Gastroesophageal sphincter (tissue), 4 donors: ENCODE data around the gene TMEM147. TPM values are rescaled to one million over a fixed set of nuclear protein-coding genes. Genes with fewer than 3 reads are reported as not detected.
A peak's percentile ranks its signal among the peaks of the same experiment; 100 is the strongest.

Source experiments
- ATAC-seq: fragments of 150-250 bp; one replicate; pipeline ENCODE4 v1.9.1; 2016; ENCODE audit warnings: mild to moderate bottlenecking, moderate library complexity
- H3K27ac ChIP-seq, 4 donors: fragments of 200-600 bp; sonication (generic) in 3 of 4; 1 replicate in 3 of 4; 2 replicates in 1 of 4; pipeline ENCODE4 v1.5.1; 2016 to 2019
- H3K27me3 ChIP-seq: fragments of 200-600 bp; sonication (generic); one replicate; pipeline ENCODE4 v1.5.1; 2019
- H3K36me3 ChIP-seq, 2 donors: fragments of 200-600 bp; sonication (generic); one replicate each; pipeline ENCODE4 v1.5.1; 2019; ENCODE audit warnings: control low read depth in 1 of 2
- H3K4me1 ChIP-seq, 3 donors: fragments of 200-600 bp; sonication (generic); 1 replicate in 2 of 3; 2 replicates in 1 of 3; pipeline ENCODE4 v1.5.1; 2016 to 2019; ENCODE audit warnings: control low read depth in 2 of 3
- H3K4me3 ChIP-seq, 2 donors: fragments of 200-600 bp; sonication (generic); one replicate each; pipeline ENCODE4 v1.5.1; 2019; ENCODE audit warnings: mild to moderate bottlenecking in 1 of 2, moderate library complexity in 1 of 2
- H3K9me3 ChIP-seq, 3 donors: fragments of 200-600 bp; sonication (generic); one replicate each; pipeline ENCODE4 v1.5.1; 2017 to 2019; ENCODE audit warnings: control low read depth in 2 of 3
- EP300 ChIP-seq: sonication (generic); formaldehyde crosslinking; IDR thresholded peaks from one replicate; pipeline ENCODE4 v1.6.1; 2017; ENCODE audit warnings: antibody characterized with exemption, mild to moderate bottlenecking
- POLR2A ChIP-seq, 2 donors: fragments of 450-650 bp; IDR thresholded peaks; one replicate each; pipeline ENCODE4 v1.6.1; 2017; ENCODE audit warnings: antibody characterized with exemption in 2 of 2, mild to moderate bottlenecking in 2 of 2, moderate library complexity in 1 of 2
- POLR2AphosphoS5 ChIP-seq: sonication (generic); formaldehyde crosslinking; IDR thresholded peaks from one replicate; pipeline ENCODE4 v1.6.1; 2017; ENCODE audit warnings: antibody characterized with exemption
- WGBS, 2 donors: methylation state at CpG; one replicate each; pipeline ENCODE4 v1.1.5; 2018; ENCODE audit warnings: low coverage in 1 of 2; 5-methylcytosine and 5-hydroxymethylcytosine counted together
- total RNA-seq, 4 donors: library from RNA; depleted of rRNA; stranded (reverse); fragments of >200 nt; gene quantifications; one replicate each; pipeline ENCODE4 v1.1.0, GENCODE V29; 2016
- TF ChIP-seq, protein P1 (sequence below), 4 experiments: fragments of 200-600 bp in 2 of 4; fragments of 450-650 bp in 2 of 4; sonication (generic) in 1 of 4; IDR thresholded peaks; one replicate each; pipeline ENCODE4 v1.5.1; 2017 to 2019; ENCODE audit warnings: antibody characterized with exemption in 4 of 4, mild to moderate bottlenecking in 2 of 4, moderate library complexity in 2 of 4

The TMEM147 gene
- total RNA-seq, 4 donors from 2014 or later = 60.0 to 82.6 (median 64.1) TPM

- H3K27me3 ChIP-seq = peaks cover 53% of the 10 kb centered on the region
- H3K4me1 ChIP-seq = peaks cover 0 to 16% (median 7%) of the 10 kb centered on the region in 3 donors
- peak overlapping the region in 1 of 2 donors; percentile 44 for H3K4me3 ChIP-seq
- no peak for ATAC-seq
- TF ChIP-seq, protein P1, sequence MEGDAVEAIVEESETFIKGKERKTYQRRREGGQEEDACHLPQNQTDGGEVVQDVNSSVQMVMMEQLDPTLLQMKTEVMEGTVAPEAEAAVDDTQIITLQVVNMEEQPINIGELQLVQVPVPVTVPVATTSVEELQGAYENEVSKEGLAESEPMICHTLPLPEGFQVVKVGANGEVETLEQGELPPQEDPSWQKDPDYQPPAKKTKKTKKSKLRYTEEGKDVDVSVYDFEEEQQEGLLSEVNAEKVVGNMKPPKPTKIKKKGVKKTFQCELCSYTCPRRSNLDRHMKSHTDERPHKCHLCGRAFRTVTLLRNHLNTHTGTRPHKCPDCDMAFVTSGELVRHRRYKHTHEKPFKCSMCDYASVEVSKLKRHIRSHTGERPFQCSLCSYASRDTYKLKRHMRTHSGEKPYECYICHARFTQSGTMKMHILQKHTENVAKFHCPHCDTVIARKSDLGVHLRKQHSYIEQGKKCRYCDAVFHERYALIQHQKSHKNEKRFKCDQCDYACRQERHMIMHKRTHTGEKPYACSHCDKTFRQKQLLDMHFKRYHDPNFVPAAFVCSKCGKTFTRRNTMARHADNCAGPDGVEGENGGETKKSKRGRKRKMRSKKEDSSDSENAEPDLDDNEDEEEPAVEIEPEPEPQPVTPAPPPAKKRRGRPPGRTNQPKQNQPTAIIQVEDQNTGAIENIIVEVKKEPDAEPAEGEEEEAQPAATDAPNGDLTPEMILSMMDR (IDR thresholded peaks at IDR 0.05) = no peak
- TF ChIP-seq POLR2A (IDR thresholded peaks at IDR 0.05) (no peak), EP300 (no peak), POLR2AphosphoS5 (no peak)
- 68 to 92% methylated on average over 2 to 7 of the region's 16 CpGs for WGBS, 2 donors
- peaks cover 0 to 8% (median 0%) of the 10 kb centered on the region in 3 donors for H3K9me3 ChIP-seq
- no peaks in the 10 kb centered on the region for H3K36me3 ChIP-seq
- H3K27ac ChIP-seq = no peak overlapping the region
These were observed 11.6 kb downstream of the TMEM147 start for GRCh38 chr19:35556846-35557538.

GRCh38 chr19:35557539-35558399 is 12.3 kb downstream of the TMEM147 start:
- Histone ChIP-seq H3K4me1 (peaks cover 0 to 16% (median 7%) of the 10 kb centered on the region in 3 donors), H3K4me3 (peak overlapping the region in 1 of 2 donors; percentile 44), H3K27ac (no peak overlapping the region), H3K36me3 (no peaks in the 10 kb centered on the region), H3K27me3 (peaks cover 60% of the 10 kb centered on the region), H3K9me3 (peaks cover 0 to 8% (median 0%) of the 10 kb centered on the region in 3 donors)
- ATAC-seq = peak; percentile 61
- no peak for TF ChIP-seq EP300
- TF ChIP-seq POLR2AphosphoS5 = no peak
- TF ChIP-seq POLR2A (IDR thresholded peaks at IDR 0.05) = no peak
- TF ChIP-seq, protein P1 (IDR thresholded peaks at IDR 0.05) = no peak
- 0 to 3% methylated on average over 4 to 19 of the region's 60 CpGs for WGBS, 2 donors

DNA sequence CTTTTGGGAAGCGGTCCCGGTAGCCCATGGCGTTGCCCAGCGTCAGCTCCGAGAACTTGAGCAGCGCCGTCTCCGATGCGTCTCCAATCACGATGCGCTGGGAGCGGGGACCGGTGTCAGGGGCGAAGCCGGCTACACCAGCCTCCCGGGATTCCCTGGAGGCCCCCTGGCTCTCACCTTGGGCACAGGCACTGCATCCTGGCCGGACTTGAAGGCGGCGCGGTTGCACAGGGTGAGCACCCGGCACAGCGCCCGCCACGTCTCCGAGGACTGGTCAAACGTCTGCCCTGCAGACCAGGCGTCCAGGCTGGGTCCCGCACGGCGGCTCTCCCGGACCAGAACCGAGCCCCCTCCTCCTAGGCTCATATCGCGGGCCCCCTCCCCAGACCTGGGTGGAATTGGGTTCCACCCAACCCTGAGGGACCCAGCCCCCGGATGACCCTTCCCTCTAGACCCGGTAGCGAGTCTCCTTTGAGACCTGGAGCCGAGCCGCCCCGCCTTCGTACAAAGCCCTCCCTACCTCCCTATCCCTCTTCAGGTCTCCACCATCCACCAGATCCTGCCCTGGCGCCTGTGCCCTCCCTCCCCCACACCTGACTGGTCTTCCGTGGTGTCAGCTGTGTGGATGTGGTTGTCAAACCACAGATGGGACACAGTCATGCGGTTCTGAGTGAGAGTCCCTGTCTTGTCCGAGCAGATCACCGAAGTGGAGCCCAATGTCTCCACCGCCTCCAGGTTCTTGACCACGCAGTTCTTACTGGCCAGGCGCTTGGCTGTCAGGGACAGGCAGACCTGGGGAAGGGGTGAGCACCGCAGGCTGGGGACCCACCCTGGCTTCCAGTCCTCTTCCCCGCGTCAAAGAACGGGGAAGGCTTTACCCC is 13.2 kb downstream of the TMEM147 start:
- Histone ChIP-seq H3K4me3 (peak overlapping the region in 1 of 2 donors; percentile 44), H3K27ac (no peak overlapping the region)
- 0 to 80% methylated on average over 1 to 2 of the region's 53 CpGs for WGBS, 2 donors

DNA sequence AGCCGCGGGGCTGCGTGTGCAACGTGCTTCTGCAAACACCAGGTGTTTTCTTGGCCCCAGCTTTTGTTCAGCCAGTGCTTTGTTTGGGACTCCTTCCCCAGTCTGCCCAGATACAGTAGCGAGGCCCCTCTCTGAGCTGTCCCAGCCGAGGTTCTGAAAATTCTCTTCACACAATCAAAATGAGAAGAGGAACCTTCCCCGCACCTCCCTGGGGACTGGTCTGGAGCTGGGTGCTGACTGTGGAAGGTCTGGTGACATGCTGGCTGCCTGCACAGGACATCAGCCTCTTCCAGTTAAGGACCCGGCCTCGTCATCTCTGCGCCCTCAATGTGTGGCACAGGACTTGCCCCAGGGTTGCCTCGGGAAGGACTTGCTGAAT is 13.8 kb downstream of the TMEM147 start:
- peaks cover 0 to 16% (median 7%) of the 10 kb centered on the region in 3 donors for H3K4me1 ChIP-seq
- H3K27me3 ChIP-seq = peaks cover 73% of the 10 kb centered on the region
- H3K27ac ChIP-seq = no peak overlapping the region
- H3K9me3 ChIP-seq = peaks cover 0 to 8% (median 0%) of the 10 kb centered on the region in 3 donors
- WGBS, 2 donors = 28% methylated on average over 3 of the region's 11 CpGs; no CpG with 5 or more reads in 1 of the 2 donors
- H3K4me3 ChIP-seq = no peak overlapping the region
- TF ChIP-seq EP300 = no peak
- TF ChIP-seq, protein P1 (IDR thresholded peaks at IDR 0.05) = no peak
- TF ChIP-seq POLR2A (IDR thresholded peaks at IDR 0.05) = no peak
- no peak for TF ChIP-seq POLR2AphosphoS5
- no peaks in the 10 kb centered on the region for H3K36me3 ChIP-seq
- ATAC-seq = no peak

More for the DNA sequence above, 13.2 kb downstream of the TMEM147 start:
- H3K9me3 ChIP-seq = peaks cover 0 to 8% (median 0%) of the 10 kb centered on the region in 3 donors
- H3K4me1 ChIP-seq = peaks cover 0 to 16% (median 7%) of the 10 kb centered on the region in 3 donors
- TF ChIP-seq EP300 = no peak
- TF ChIP-seq POLR2A (IDR thresholded peaks at IDR 0.05) = no peak
- TF ChIP-seq, protein P1 (IDR thresholded peaks at IDR 0.05) = no peak
- no peak for TF ChIP-seq POLR2AphosphoS5
- H3K36me3 ChIP-seq = no peaks in the 10 kb centered on the region
- H3K27me3 ChIP-seq = peaks cover 69% of the 10 kb centered on the region
- no peak for ATAC-seq
